Neural cell (in vitro differentiated cells): ENCODE results near the gene COL20A1. TPM values are rescaled to one million over a fixed set of nuclear protein-coding genes. Genes with fewer than 3 reads are reported as not detected.

ENCODE experiments used
- H2AFZ ChIP-seq: fragments of 200-600, 300-800 bp; sonication (generic), shearing (Covaris generic); 2 replicates; pipeline ENCODE4 v1.6.0; 2014; ENCODE audit warnings: low read depth, mild to moderate bottlenecking, antibody characterized with exemption, low read length, moderate library complexity
- H3F3A ChIP-seq: fragments of 200-600 bp; shearing (Covaris generic); 2 replicates; pipeline ENCODE4 v1.6.1; 2016; ENCODE audit warnings: mild to moderate bottlenecking, moderate library complexity, mixed read lengths, antibody characterized with exemption, low read length; ENCODE audit not compliant: insufficient read depth, poor library complexity, severe bottlenecking
- H3K27ac ChIP-seq: fragments of 200-600, 300-800 bp; sonication (generic), shearing (Covaris generic); 2 replicates; pipeline ENCODE4 v1.5.1; 2014; ENCODE audit warnings: mild to moderate bottlenecking, low read length, moderate library complexity
- H3K27me3 ChIP-seq: fragments of 300-800, 200-600 bp; sonication (generic), shearing (Covaris generic); 2 replicates; pipeline ENCODE4 v1.6.0; 2014; ENCODE audit warnings: mild to moderate bottlenecking, low read depth, low read length, moderate library complexity; ENCODE audit not compliant: insufficient read depth
- H3K36me3 ChIP-seq: fragments of 300-800, 200-600 bp; sonication (generic), shearing (Covaris generic); 2 replicates; pipeline ENCODE4 v1.5.1; 2014; ENCODE audit warnings: mild to moderate bottlenecking, antibody characterized with exemption, low read length, moderate library complexity; ENCODE audit not compliant: insufficient read depth
- H3K4me2 ChIP-seq: fragments of 300-800, 200-600 bp; sonication (generic), shearing (Covaris generic); 2 replicates; pipeline ENCODE4 v1.6.0; 2014; ENCODE audit warnings: mild to moderate bottlenecking, low read length
- H3K4me3 ChIP-seq: fragments of 300-800, 200-600 bp; sonication (generic), shearing (Covaris generic); 2 replicates; pipeline ENCODE4 v1.5.1; 2014; ENCODE audit warnings: mild to moderate bottlenecking, low read length, moderate library complexity
- H3K79me2 ChIP-seq: fragments of 200-600 bp; shearing (Covaris generic); replicated peaks from 2 replicates; pipeline ENCODE4 v1.6.0; 2014; ENCODE audit warnings: mild to moderate bottlenecking, low read length, moderate library complexity; ENCODE audit not compliant: insufficient read depth
- H3K9ac ChIP-seq: fragments of 300-800, 200-600 bp; sonication (generic), shearing (Covaris generic); 2 replicates; pipeline ENCODE4 v1.6.1; 2016; ENCODE audit warnings: mild to moderate bottlenecking, low read length, mixed read lengths
- H3K9me2 ChIP-seq: fragments of 200-600 bp; shearing (Covaris generic); 2 replicates; pipeline ENCODE4 v1.6.1; 2016; ENCODE audit warnings: mild to moderate bottlenecking, low read length, mixed read lengths; ENCODE audit not compliant: insufficient read depth
- H3K9me3 ChIP-seq: fragments of 200-600, 300-800 bp; sonication (generic), shearing (Covaris generic); 2 replicates; pipeline ENCODE4 v1.6.1; 2016; ENCODE audit warnings: mild to moderate bottlenecking, mixed run types, low read length, moderate library complexity, mixed read lengths
- H4K20me1 ChIP-seq: fragments of 200-600 bp; shearing (Covaris generic); 2 replicates; pipeline ENCODE4 v1.6.1; 2016; ENCODE audit warnings: mild to moderate bottlenecking, mixed run types; ENCODE audit not compliant: insufficient read depth
- CTCF ChIP-seq: fragments of 450-650 bp; IDR thresholded peaks from 2 replicates; pipeline ENCODE4 v1.5.1; 2014; ENCODE audit warnings: antibody characterized with exemption, mild to moderate bottlenecking, moderate library complexity; ENCODE audit not compliant: poor library complexity, severe bottlenecking
- EP300 ChIP-seq: fragments of 450-650 bp; conservative IDR thresholded peaks from 2 replicates; pipeline ENCODE4 v1.6.1; 2014; ENCODE audit warnings: antibody characterized with exemption, mild to moderate bottlenecking, moderate library complexity; ENCODE audit not compliant: poor library complexity, severe bottlenecking
- EZH2 ChIP-seq: fragments of 200-600, 300-800 bp; shearing (Covaris generic), sonication (generic); IDR thresholded peaks from 2 replicates; pipeline ENCODE4 v1.6.1; 2014; ENCODE audit warnings: antibody characterized with exemption, low read length, borderline replicate concordance, mild to moderate bottlenecking; ENCODE audit not compliant: insufficient read depth, poor library complexity, severe bottlenecking
- MXI1 ChIP-seq: fragments of 450-650 bp; conservative IDR thresholded peaks from 2 replicates; pipeline ENCODE4 v1.6.1; 2014; ENCODE audit warnings: antibody characterized with exemption, mild to moderate bottlenecking; ENCODE audit not compliant: poor library complexity, severe bottlenecking
- POLR2AphosphoS5 ChIP-seq: IDR thresholded peaks from 2 replicates; pipeline ENCODE4 v1.6.1; 2012
- RAD21 ChIP-seq: fragments of 450-650 bp; conservative IDR thresholded peaks from 2 replicates; pipeline ENCODE4 v1.6.1; 2014; ENCODE audit warnings: antibody characterized with exemption, mild to moderate bottlenecking, moderate library complexity
- REST ChIP-seq: IDR thresholded peaks from 2 replicates; pipeline ENCODE4 v1.6.1; 2012; ENCODE audit warnings: borderline replicate concordance
- SMC3 ChIP-seq: fragments of 450-650 bp; conservative IDR thresholded peaks from 2 replicates; pipeline ENCODE4 v1.6.1; 2014; ENCODE audit warnings: antibody characterized with exemption, mild to moderate bottlenecking, moderate library complexity; ENCODE audit not compliant: poor library complexity
- TAF1 ChIP-seq: IDR thresholded peaks from 2 replicates; pipeline ENCODE4 v1.6.1; 2012; ENCODE audit warnings: low read depth
- polyA plus RNA-seq: library from polyadenylated mRNA; depleted of rRNA; stranded (reverse); fragments of >200 nt; gene quantifications from 2 replicates; pipeline ENCODE4 v1.2.3, GENCODE V29; 2014

Gene COL20A1
- polyA plus RNA-seq, 1 donor from 2014 or later = 1.1 TPM

- TF ChIP-seq EP300 = no peak
- no peak for TF ChIP-seq TAF1
Measured at GRCh38 chr20:63322146-63322932, 29.4 kb downstream of the COL20A1 start (continued).

- Histone ChIP-seq H2AFZ (no peak overlapping the region), H3K27ac (no peak overlapping the region), H3F3A (no peaks in the 10 kb centered on the region), H3K27me3 (no peaks in the 10 kb centered on the region), H3K36me3 (no peaks in the 10 kb centered on the region), H3K4me2 (no peak overlapping the region), H3K79me2 (no peaks in the 10 kb centered on the region), H3K4me3 (no peak overlapping the region), H3K9me3 (no peaks in the 10 kb centered on the region), H4K20me1 (no peaks in the 10 kb centered on the region), H3K9ac (no peak overlapping the region), H3K9me2 (no peaks in the 10 kb centered on the region)
- TF ChIP-seq SMC3 (no peak), MXI1 (no peak)
Measured at GRCh38 chr20:63322933-63323273, 29.9 kb downstream of the COL20A1 start.

- H3K9ac ChIP-seq = no peak overlapping the region
- H3K36me3 ChIP-seq = no peaks in the 10 kb centered on the region
- H3K9me2 ChIP-seq = no peaks in the 10 kb centered on the region
- H3K4me2 ChIP-seq = no peak overlapping the region
- H3K4me3 ChIP-seq = no peak overlapping the region
- H2AFZ ChIP-seq = no peak overlapping the region
- H4K20me1 ChIP-seq = no peaks in the 10 kb centered on the region
- H3F3A ChIP-seq = no peaks in the 10 kb centered on the region
- no peaks in the 10 kb centered on the region for H3K79me2 ChIP-seq
- H3K9me3 ChIP-seq = no peaks in the 10 kb centered on the region
- H3K27ac ChIP-seq = no peak overlapping the region
- no peaks in the 10 kb centered on the region for H3K27me3 ChIP-seq
- TF ChIP-seq EZH2 (no peak), CTCF (no peak), POLR2AphosphoS5 (no peak), TAF1 (no peak), REST (no peak), RAD21 (no peak), EP300 (no peak), SMC3 (no peak), MXI1 (no peak)
Measured at GRCh38 chr20:63323357-63323981, 30.5 kb downstream of the COL20A1 start.
